Stimulated activated CD8-positive, alpha-beta memory T cell treated with anti-CD3 and anti-CD28 coated beads, Interleukin-4, amount 100 ng/mL, for 1 hour (primary cell): ENCODE results near the gene GPAT3.

Experiments
- DNase-seq, 2 donors: peaks; one replicate each; pipeline ENCODE4 v3.0.0-alpha.2; 2020; ENCODE audit warnings: low read depth in 2 of 2, low spot score in 1 of 2

Gene GPAT3

GRCh38 chr4:83639849-83640493 is 104.1 kb downstream of the GPAT3 start:
- DNase-seq = peak; percentile 16 to 21

DNA sequence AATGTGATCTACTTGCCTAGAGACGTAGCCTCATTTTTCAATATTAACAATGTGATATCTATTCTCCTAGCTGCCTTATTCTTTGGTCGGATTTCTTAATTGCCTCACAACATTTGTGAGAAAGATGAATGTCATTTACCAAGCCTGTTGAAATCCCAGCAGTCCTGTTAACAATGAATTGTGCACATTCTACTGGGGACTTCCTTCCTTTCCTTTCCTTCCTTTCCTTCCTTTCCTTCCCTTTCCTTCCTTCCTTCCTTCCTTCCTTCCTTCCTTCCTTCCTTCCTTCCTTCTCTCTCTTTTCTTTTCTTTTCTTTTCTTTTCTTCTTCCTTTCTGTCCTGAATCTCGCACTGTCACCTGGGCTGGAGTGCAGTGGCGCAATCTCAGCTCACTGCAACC is 107.1 kb downstream of the GPAT3 start:
- DNase-seq = no peak

- no peak for DNase-seq
Observed at GRCh38 chr4:83644677-83645659, 109.1 kb downstream of the GPAT3 start.

DNA sequence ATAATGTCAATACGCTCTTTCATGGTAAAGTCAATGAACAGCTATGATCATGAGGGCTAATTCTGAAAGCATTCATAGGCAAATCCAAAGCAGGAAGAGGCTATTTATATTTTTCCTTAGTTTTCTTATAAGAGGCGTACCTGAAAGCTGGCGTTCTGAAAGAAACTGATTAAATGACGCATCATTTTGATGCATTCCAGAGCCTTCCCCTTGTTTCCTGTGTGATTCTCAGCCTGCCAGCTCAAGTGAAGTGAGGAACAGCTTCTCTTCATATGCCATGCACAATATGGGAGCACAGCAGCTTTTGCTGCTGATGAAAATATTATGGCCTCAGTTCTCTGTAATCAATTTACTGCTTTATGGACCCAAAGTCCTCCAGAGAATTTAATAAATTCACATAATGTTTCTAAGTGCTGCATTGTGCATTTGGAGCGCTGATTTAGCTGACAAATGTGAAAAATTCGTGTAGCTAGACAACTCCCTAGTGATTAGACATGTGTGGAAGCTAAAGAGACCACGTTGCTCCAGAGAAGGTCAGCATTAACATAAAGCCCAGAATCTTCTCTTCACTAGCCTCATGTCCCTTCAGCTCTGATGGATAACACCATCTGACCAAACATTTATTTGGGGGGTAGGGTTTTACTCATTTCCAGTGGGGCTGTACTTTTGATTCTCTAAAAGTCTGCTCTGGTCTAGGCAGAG is 110.8 kb downstream of the GPAT3 start:
- DNase-seq = no peak

GRCh38 chr4:83651846-83652245 is 115.9 kb downstream of the GPAT3 start:
- no peak for DNase-seq
